Endothelial cell (in vitro differentiated cells): ENCODE data around the gene MED27. TPM values are rescaled to one million over a fixed set of nuclear protein-coding genes. Genes with fewer than 3 reads are reported as not detected.

ENCODE experiments used
- DNase-seq: peaks from one replicate; pipeline ENCODE4 v3.0.0; 2021; ENCODE audit warnings: low spot score
- H3K27ac Mint-ChIP-seq: one replicate; pipeline ENCODE4 v1.8.0; 2021; ENCODE audit warnings: mixed read lengths, inconsistent platforms; ENCODE audit not compliant: unreplicated experiment
- H3K27me3 Mint-ChIP-seq: one replicate; pipeline ENCODE4 v1.8.0; 2021; ENCODE audit warnings: mild to moderate bottlenecking, moderate library complexity, mixed read lengths, inconsistent platforms; ENCODE audit not compliant: unreplicated experiment
- H3K36me3 Mint-ChIP-seq: one replicate; pipeline ENCODE4 v1.8.0; 2021; ENCODE audit warnings: mild to moderate bottlenecking, low read depth, mixed read lengths, inconsistent platforms; ENCODE audit not compliant: unreplicated experiment
- H3K4me1 Mint-ChIP-seq: one replicate; pipeline ENCODE4 v1.8.0; 2021; ENCODE audit warnings: mild to moderate bottlenecking, mixed read lengths, inconsistent platforms; ENCODE audit not compliant: unreplicated experiment
- H3K4me3 Mint-ChIP-seq: one replicate; pipeline ENCODE4 v1.8.0; 2021; ENCODE audit warnings: mild to moderate bottlenecking, mixed read lengths, inconsistent platforms; ENCODE audit not compliant: unreplicated experiment
- H3K9me3 Mint-ChIP-seq: one replicate; pipeline ENCODE4 v1.8.0; 2021; ENCODE audit warnings: mixed read lengths, inconsistent platforms; ENCODE audit not compliant: unreplicated experiment
- CTCF ChIP-seq: fragments of 200-600 bp; sonication (generic); IDR thresholded peaks from one replicate; pipeline ENCODE4 v1.5.0; 2021; ENCODE audit warnings: antibody characterized with exemption; ENCODE audit not compliant: unreplicated experiment
- total RNA-seq: library from RNA; stranded (reverse); fragmentation: NEBNext Ultra II Directional; extraction: Animal tissue kit (Norgen Biotek cat#: 25700); gene quantifications from one replicate; pipeline ENCODE4 v1.2.1, GENCODE V29; 2021; ENCODE audit not compliant: unreplicated experiment

MED27 gene
- total RNA-seq, 1 donor from 2014 or later: 24.0 TPM

GRCh38 chr9:131818089-131818488 lies 261.6 kb downstream of the MED27 start:
- H3K4me3 Mint-ChIP-seq: no peak overlapping the region
- H3K27me3 Mint-ChIP-seq: no peaks in the 10 kb centered on the region
- no peak for DNase-seq
- no peak overlapping the region for H3K27ac Mint-ChIP-seq
- H3K9me3 Mint-ChIP-seq: no peaks in the 10 kb centered on the region
- H3K36me3 Mint-ChIP-seq: no peaks in the 10 kb centered on the region
- TF ChIP-seq CTCF: no peak
- H3K4me1 Mint-ChIP-seq: no peaks in the 10 kb centered on the region

GRCh38 chr9:131817627-131818026 lies 262.0 kb downstream of the MED27 start:
- Mint-ChIP-seq H3K4me1 (no peaks in the 10 kb centered on the region), H3K27ac (no peak overlapping the region), H3K36me3 (no peaks in the 10 kb centered on the region), H3K27me3 (no peaks in the 10 kb centered on the region), H3K9me3 (no peaks in the 10 kb centered on the region), H3K4me3 (no peak overlapping the region)
- DNase-seq: no peak
- TF ChIP-seq CTCF: no peak

GRCh38 chr9:131817073-131817472 lies 262.6 kb downstream of the MED27 start:
- no peaks in the 10 kb centered on the region for H3K36me3 Mint-ChIP-seq
- H3K4me3 Mint-ChIP-seq: no peak overlapping the region
- no peaks in the 10 kb centered on the region for H3K27me3 Mint-ChIP-seq
- TF ChIP-seq CTCF: no peak
- H3K4me1 Mint-ChIP-seq: no peaks in the 10 kb centered on the region
- no peak overlapping the region for H3K27ac Mint-ChIP-seq
- H3K9me3 Mint-ChIP-seq: no peaks in the 10 kb centered on the region
- no peak for DNase-seq

- H3K27me3 Mint-ChIP-seq: no peaks in the 10 kb centered on the region
- H3K36me3 Mint-ChIP-seq: no peaks in the 10 kb centered on the region
- no peaks in the 10 kb centered on the region for H3K9me3 Mint-ChIP-seq
- H3K4me3 Mint-ChIP-seq: no peak overlapping the region
- TF ChIP-seq CTCF: no peak
- H3K4me1 Mint-ChIP-seq: no peaks in the 10 kb centered on the region
- H3K27ac Mint-ChIP-seq: no peak overlapping the region
- no peak for DNase-seq
These were observed 263.4 kb downstream of the MED27 start for GRCh38 chr9:131815970-131816873.

GRCh38 chr9:131814707-131815106 lies 265.0 kb downstream of the MED27 start:
- DNase-seq: no peak
- Mint-ChIP-seq H3K36me3 (no peaks in the 10 kb centered on the region), H3K27me3 (no peaks in the 10 kb centered on the region), H3K27ac (no peak overlapping the region), H3K9me3 (no peaks in the 10 kb centered on the region), H3K4me1 (no peaks in the 10 kb centered on the region), H3K4me3 (no peak overlapping the region)
- TF ChIP-seq CTCF: no peak
